CD4-positive, alpha-beta T cell treated with Interleukin-17A for 4 hours (primary cell): ENCODE data around the gene DSCAML1.

Experiments used
- DNase-seq: peaks from one replicate; pipeline ENCODE4 v3.0.0-alpha.2; 2020; ENCODE audit warnings: mixed read lengths

Gene DSCAML1

GRCh38 chr11:117717485-117718314 is 79.3 kb downstream of the DSCAML1 start:
- DNase-seq, result no peak

- no peak for DNase-seq
Measured at GRCh38 chr11:117716521-117717440, 80.2 kb downstream of the DSCAML1 start.

- DNase-seq, result no peak
Measured at GRCh38 chr11:117715801-117716200, 81.2 kb downstream of the DSCAML1 start.

- DNase-seq, result no peak
Measured at GRCh38 chr11:117713538-117713991, 83.5 kb downstream of the DSCAML1 start.

- no peak for DNase-seq
Measured at GRCh38 chr11:117712530-117712929, 84.5 kb downstream of the DSCAML1 start.

GRCh38 chr11:117711331-117711730 is 85.7 kb downstream of the DSCAML1 start:
- no peak for DNase-seq

GRCh38 chr11:117710211-117710610 is 86.8 kb downstream of the DSCAML1 start:
- DNase-seq, result no peak

GRCh38 chr11:117706322-117706814 is 90.6 kb downstream of the DSCAML1 start:
- no peak for DNase-seq

- no peak for DNase-seq
Measured at GRCh38 chr11:117705866-117706265, 91.2 kb downstream of the DSCAML1 start.

GRCh38 chr11:117704395-117705100 is 92.5 kb downstream of the DSCAML1 start:
- no peak for DNase-seq

- DNase-seq, result no peak
Measured at GRCh38 chr11:117702946-117703598, 93.9 kb downstream of the DSCAML1 start.

- DNase-seq, result no peak
Measured at GRCh38 chr11:117701781-117702180, 95.2 kb downstream of the DSCAML1 start.

- no peak for DNase-seq
Measured at GRCh38 chr11:117700551-117700950, 96.5 kb downstream of the DSCAML1 start.

- no peak for DNase-seq
Measured at GRCh38 chr11:117697319-117697718, 99.7 kb downstream of the DSCAML1 start.

- no peak for DNase-seq
Measured at GRCh38 chr11:117696540-117696939, 100.5 kb downstream of the DSCAML1 start.

- no peak for DNase-seq
Measured at GRCh38 chr11:117693344-117693743, 103.7 kb downstream of the DSCAML1 start.

- DNase-seq, result no peak
Measured at GRCh38 chr11:117691516-117691915, 105.5 kb downstream of the DSCAML1 start.

GRCh38 chr11:117691218-117691514 is 105.8 kb downstream of the DSCAML1 start:
- no peak for DNase-seq

- no peak for DNase-seq
Measured at GRCh38 chr11:117690484-117691217, 106.4 kb downstream of the DSCAML1 start.

- no peak for DNase-seq
Measured at GRCh38 chr11:117688255-117688797, 108.7 kb downstream of the DSCAML1 start.

- DNase-seq, result no peak
Measured at GRCh38 chr11:117687776-117688175, 109.2 kb downstream of the DSCAML1 start.
